Smooth muscle cell (in vitro differentiated cells): ENCODE results near the gene AP2A2. TPM values are rescaled to one million over a fixed set of nuclear protein-coding genes. Genes with fewer than 3 reads are reported as not detected.

ENCODE experiments used
- DNase-seq: peaks from one replicate; lab custom pipeline; 2025; ENCODE audit not compliant: unreplicated experiment; lab: John Stamatoyannopoulos, UW
- H2AFZ ChIP-seq: fragments of 200-600 bp; sonication (generic); 2 replicates; pipeline ENCODE4 v1.6.0; 2016; ENCODE audit warnings: antibody characterized with exemption, low read depth, mild to moderate bottlenecking
- H3F3A ChIP-seq: fragments of 200-600 bp; sonication (generic); 2 replicates; pipeline ENCODE4 v1.6.0; 2017; ENCODE audit warnings: antibody characterized with exemption, low read depth
- H3K27ac ChIP-seq: fragments of 200-600 bp; sonication (generic); 2 replicates; pipeline ENCODE4 v1.5.1; 2016; ENCODE audit warnings: low read depth, mild to moderate bottlenecking
- H3K27me3 ChIP-seq: fragments of 200-600 bp; sonication (generic); 2 replicates; pipeline ENCODE4 v1.6.1; 2016; ENCODE audit warnings: low read depth, mild to moderate bottlenecking
- H3K36me3 ChIP-seq: fragments of 200-600 bp; sonication (generic); 2 replicates; pipeline ENCODE4 v1.5.1; 2016; ENCODE audit warnings: low read depth
- H3K4me1 ChIP-seq: fragments of 200-600 bp; sonication (generic); 2 replicates; pipeline ENCODE4 v1.5.1; 2016; ENCODE audit warnings: low read depth
- H3K4me2 ChIP-seq: fragments of 200-600 bp; sonication (generic); 2 replicates; pipeline ENCODE4 v1.6.0; 2016; ENCODE audit warnings: mild to moderate bottlenecking
- H3K4me3 ChIP-seq: fragments of 200-600 bp; sonication (generic); 2 replicates; pipeline ENCODE4 v1.5.1; 2016; ENCODE audit warnings: mild to moderate bottlenecking
- H3K79me2 ChIP-seq: fragments of 200-600 bp; sonication (generic); 2 replicates; pipeline ENCODE4 v1.6.0; 2016; ENCODE audit warnings: low read depth, mild to moderate bottlenecking
- H3K9ac ChIP-seq: fragments of 200-600 bp; sonication (generic); 2 replicates; pipeline ENCODE4 v1.6.0; 2016; ENCODE audit warnings: low read depth
- H3K9me3 ChIP-seq: fragments of 200-600 bp; sonication (generic); replicated peaks from 2 replicates; pipeline ENCODE4 v1.5.1; 2016; ENCODE audit warnings: low read depth
- H4K20me1 ChIP-seq: fragments of 200-600 bp; sonication (generic); 2 replicates; pipeline ENCODE4 v1.6.0; 2016; ENCODE audit warnings: low read depth
- WGBS: methylation state at CpG from one replicate; pipeline ENCODE4 v1.1.7; 2016; ENCODE audit warnings: low lambda C conversion rate; 5-methylcytosine and 5-hydroxymethylcytosine counted together
- polyA plus RNA-seq: library from polyadenylated mRNA; unstranded; fragments of >200 nt; fragmentation: Nextera tagmentation; extraction: Ambion mirVana; gene quantifications from 2 replicates; pipeline ENCODE4 v1.2.1, GENCODE V29; 2016
- total RNA-seq: library from RNA; depleted of rRNA; stranded (reverse); fragments of >200 nt; gene quantifications from 2 replicates; pipeline ENCODE4 v1.2.3, GENCODE V29; 2014
- TF ChIP-seq, protein P1 (sequence below): fragments of 200-600 bp; sonication (generic); IDR thresholded peaks from 2 replicates; pipeline ENCODE4 v1.5.1; 2017; ENCODE audit warnings: borderline replicate concordance, mild to moderate bottlenecking, antibody characterized with exemption; ENCODE audit not compliant: insufficient read depth, poor library complexity, severe bottlenecking

The AP2A2 gene
- total and polyA plus RNA-seq, 2 experiments from 2014 or later, result 25.1 to 35.8 TPM

DNA sequence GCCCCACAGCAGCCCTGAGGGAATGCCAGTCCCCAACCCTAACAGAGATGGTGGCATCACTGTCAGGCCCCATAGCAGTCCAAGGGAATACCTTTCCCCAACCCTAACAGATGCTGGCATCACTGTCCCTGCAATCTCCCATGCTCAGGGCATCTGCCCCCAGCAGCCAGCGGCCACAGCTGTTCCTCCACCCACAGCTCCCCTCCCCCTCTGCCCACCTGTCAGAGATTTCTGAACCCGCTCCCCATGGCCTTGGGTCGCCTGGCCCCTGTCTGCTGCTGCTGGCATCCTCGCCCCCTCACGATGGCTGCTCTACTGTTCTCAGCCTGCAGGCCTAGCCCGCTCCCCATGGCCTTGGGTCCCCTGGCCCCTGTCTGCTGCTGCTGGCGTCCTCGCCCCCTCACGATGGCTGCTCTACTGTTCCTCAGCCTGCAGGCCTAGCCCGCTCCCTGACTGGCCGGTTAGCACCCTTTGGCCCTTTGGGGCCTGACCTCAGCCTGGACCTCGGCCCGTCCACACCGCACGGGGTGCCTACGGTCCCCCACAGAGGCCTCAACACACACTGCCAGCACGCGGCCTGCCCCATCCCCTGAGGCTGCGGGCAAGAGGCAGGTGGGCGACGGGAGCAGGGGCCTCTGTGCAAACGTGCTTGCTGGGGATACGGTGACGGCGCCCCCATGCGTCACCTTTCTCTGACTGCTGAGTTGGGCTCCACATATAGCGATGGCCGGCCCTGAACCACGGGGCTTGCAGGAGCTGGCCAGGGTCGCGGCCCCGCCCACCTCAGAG is 35.8 kb upstream of the AP2A2 start:
- DNase-seq, result no peak
- TF ChIP-seq, protein P1, sequence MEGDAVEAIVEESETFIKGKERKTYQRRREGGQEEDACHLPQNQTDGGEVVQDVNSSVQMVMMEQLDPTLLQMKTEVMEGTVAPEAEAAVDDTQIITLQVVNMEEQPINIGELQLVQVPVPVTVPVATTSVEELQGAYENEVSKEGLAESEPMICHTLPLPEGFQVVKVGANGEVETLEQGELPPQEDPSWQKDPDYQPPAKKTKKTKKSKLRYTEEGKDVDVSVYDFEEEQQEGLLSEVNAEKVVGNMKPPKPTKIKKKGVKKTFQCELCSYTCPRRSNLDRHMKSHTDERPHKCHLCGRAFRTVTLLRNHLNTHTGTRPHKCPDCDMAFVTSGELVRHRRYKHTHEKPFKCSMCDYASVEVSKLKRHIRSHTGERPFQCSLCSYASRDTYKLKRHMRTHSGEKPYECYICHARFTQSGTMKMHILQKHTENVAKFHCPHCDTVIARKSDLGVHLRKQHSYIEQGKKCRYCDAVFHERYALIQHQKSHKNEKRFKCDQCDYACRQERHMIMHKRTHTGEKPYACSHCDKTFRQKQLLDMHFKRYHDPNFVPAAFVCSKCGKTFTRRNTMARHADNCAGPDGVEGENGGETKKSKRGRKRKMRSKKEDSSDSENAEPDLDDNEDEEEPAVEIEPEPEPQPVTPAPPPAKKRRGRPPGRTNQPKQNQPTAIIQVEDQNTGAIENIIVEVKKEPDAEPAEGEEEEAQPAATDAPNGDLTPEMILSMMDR, result no peak
- WGBS, result 95% methylated on average over 32 of the region's 32 CpGs

DNA sequence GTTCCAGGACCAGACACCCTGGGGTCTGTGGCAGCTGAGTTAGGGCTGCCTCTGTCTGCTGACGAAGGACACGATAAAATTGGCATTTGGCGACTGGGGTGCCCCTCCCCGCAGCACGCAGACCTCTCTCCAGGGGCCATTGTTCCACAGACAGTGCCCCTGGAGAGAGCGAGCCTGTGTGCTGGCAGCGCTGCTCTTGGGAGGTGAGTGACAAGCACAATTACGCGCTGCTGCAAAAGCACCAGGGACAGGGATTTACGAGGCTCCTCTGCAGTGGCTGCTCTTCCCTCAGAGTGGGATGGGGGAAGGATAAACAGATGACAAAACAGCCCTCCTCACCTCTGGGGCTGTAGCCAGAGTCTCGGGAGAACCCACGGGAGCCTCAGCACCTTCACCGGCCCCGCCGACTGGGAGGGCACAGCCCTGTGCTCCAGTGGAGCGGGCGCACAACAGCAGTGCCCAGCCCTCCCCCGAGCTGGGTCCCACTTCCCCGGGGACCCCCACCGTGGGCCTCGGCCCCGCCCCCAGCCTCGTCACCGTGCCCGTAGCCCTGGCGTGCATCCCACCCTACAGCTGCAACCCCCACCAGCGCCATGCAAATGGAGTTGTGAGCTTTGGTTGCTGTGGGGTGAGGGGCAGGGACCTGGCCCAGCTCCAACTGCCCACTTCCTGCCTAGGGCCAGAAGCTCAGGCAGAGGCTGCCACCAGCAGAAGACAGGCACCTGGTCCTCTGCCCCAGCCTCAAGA is 34.7 kb upstream of the AP2A2 start:
- Histone ChIP-seq H3K27me3 (no peaks in the 10 kb centered on the region), H3K9me3 (no peaks in the 10 kb centered on the region), H3K4me2 (no peak overlapping the region), H3K9ac (no peak overlapping the region), H3K79me2 (no peaks in the 10 kb centered on the region), H3K27ac (no peak overlapping the region), H3F3A (no peaks in the 10 kb centered on the region), H3K4me3 (no peak overlapping the region), H3K36me3 (no peaks in the 10 kb centered on the region), H3K4me1 (no peaks in the 10 kb centered on the region), H4K20me1 (peaks cover 3% of the 10 kb centered on the region), H2AFZ (no peak overlapping the region)
- TF ChIP-seq, protein P1, result no peak
- DNase-seq, result no peak
- 80% methylated on average over 25 of the region's 27 CpGs for WGBS

More for the DNA sequence above, 35.8 kb upstream of the AP2A2 start:
- Histone ChIP-seq H3K4me3 (no peak overlapping the region), H3K9ac (no peak overlapping the region), H2AFZ (no peak overlapping the region), H3K27me3 (no peaks in the 10 kb centered on the region), H3K9me3 (no peaks in the 10 kb centered on the region), H3K27ac (no peak overlapping the region), H3K36me3 (no peaks in the 10 kb centered on the region), H3K4me2 (no peak overlapping the region), H3F3A (no peaks in the 10 kb centered on the region), H3K79me2 (no peaks in the 10 kb centered on the region), H3K4me1 (no peaks in the 10 kb centered on the region), H4K20me1 (peaks cover 3% of the 10 kb centered on the region)

DNA sequence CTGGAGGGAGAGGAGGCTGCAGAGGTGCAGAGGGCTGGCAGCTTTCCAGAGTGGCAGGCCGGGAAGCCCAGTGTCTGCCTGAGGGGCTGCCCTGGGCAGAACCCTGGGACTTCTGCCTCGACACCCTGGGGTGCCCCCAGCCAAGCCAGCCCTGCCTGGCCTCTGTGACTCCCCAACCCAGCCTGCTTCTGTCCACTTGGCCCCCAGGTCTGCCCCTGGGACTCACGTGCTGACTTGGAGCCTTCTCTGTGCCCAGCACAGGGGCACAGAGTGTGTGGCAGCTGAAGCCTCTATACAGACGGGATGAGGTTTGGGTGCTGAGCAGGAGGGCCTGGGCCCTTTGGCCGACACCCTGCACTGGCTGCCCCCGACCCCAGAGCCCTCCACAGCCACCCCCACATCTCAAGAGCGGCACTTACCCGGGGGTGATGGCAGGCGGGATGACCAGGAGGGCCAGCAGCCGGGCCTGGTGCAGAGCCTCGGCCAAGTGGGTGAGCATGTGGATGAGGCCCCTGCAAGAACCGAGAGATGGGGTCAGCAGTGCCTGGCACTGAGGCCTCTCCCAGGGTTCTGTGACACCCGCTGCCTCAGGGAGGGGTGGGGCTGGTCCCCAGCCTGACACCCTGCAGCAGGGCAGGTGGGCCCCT is 32.5 kb upstream of the AP2A2 start:
- Histone ChIP-seq H3K9me3 (no peaks in the 10 kb centered on the region), H3K4me2 (no peak overlapping the region), H3K36me3 (no peaks in the 10 kb centered on the region), H3K27me3 (no peaks in the 10 kb centered on the region), H3K9ac (no peak overlapping the region), H2AFZ (no peak overlapping the region), H3K4me3 (no peak overlapping the region), H3K79me2 (no peaks in the 10 kb centered on the region), H3F3A (no peaks in the 10 kb centered on the region), H3K4me1 (no peaks in the 10 kb centered on the region), H4K20me1 (peaks cover 3% of the 10 kb centered on the region), H3K27ac (no peak overlapping the region)
- TF ChIP-seq, protein P1, result no peak
- WGBS, result 92% methylated on average over 13 of the region's 13 CpGs
- no peak for DNase-seq
